ENCODE results near the gene ZBTB2.
"Not testable (repeated sequence)": the region's sequence is repeated elsewhere in the genome, so short reads cannot be mapped to it uniquely, and the experiment has no call there.

ZBTB2 gene

DNA sequence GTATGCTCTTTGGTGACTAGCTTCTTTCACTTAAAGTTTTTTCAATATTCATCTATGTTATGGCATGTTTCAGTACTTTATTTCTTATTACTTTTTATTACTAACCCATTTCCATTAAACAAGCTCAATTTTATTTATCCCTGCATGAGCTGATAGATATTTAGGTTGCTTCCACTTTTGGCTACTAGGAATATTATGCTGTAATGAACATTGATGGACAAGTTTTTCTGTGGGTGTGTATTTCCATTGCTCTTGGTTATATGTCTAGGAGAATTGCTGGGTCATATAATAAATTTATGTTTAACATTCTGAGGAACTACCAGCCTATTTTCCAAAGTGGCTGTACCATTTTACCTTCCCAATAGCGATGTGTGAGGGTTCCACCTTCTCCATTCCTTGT, 69.9 kb downstream of the ZBTB2 start:
- no peak for DNase-seq (ENCODE audit: low read depth)
- H3K4me3 ChIP-seq (ENCODE audit: low read length): no peak overlapping the region

DNA sequence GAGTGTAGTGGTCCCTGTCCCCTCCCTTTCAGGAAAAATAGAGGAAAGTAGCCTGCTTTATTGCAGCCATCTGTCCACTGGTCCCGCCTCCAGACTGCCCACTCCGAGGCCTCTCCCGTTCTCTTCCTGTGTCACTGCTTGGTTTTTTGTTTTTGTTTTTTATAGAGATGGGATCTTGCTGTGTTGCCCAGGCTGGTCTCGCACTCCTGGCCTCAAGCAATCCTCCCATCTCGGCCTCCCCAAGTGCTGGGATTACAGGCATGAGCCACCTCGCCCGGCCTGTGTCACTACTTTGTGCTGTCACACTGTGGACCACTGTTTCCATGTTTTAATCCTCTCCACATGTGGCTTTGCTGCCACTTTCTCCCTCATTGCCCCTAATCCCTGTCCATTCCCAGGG, 71.2 kb downstream of the ZBTB2 start:
- H3K4me3 ChIP-seq (ENCODE audit: low read length): no peak overlapping the region
- DNase-seq (ENCODE audit: low read depth): no peak
- TF ChIP-seq, protein P1, sequence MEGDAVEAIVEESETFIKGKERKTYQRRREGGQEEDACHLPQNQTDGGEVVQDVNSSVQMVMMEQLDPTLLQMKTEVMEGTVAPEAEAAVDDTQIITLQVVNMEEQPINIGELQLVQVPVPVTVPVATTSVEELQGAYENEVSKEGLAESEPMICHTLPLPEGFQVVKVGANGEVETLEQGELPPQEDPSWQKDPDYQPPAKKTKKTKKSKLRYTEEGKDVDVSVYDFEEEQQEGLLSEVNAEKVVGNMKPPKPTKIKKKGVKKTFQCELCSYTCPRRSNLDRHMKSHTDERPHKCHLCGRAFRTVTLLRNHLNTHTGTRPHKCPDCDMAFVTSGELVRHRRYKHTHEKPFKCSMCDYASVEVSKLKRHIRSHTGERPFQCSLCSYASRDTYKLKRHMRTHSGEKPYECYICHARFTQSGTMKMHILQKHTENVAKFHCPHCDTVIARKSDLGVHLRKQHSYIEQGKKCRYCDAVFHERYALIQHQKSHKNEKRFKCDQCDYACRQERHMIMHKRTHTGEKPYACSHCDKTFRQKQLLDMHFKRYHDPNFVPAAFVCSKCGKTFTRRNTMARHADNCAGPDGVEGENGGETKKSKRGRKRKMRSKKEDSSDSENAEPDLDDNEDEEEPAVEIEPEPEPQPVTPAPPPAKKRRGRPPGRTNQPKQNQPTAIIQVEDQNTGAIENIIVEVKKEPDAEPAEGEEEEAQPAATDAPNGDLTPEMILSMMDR (conservative IDR thresholded peaks at IDR 0.05; ENCODE audit: low read depth, low read length): no peak

More for the DNA sequence above, 69.9 kb downstream of the ZBTB2 start:
- TF ChIP-seq, protein P1 (conservative IDR thresholded peaks at IDR 0.05; ENCODE audit: low read depth, low read length): no peak

DNA sequence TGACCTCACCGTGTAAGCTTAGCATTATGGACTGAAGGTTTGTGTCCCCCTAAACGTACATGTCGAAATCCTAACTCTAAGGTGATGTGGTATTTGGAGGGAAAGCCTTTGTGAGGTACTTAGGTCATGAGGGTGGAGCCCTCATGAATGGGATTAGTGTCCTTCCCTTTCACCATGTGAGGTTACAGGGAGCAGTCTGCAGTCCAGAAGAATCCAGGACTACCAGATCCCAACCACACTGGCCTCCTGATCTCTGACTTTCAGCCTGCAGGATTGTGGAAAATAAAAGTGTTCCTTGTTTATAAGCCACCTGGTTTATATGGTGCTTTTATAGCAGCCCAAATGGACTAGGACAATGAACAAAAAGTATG, 73.4 kb downstream of the ZBTB2 start:
- H3K4me3 ChIP-seq (ENCODE audit: low read length): no peak overlapping the region
- TF ChIP-seq, protein P1 (conservative IDR thresholded peaks at IDR 0.05; ENCODE audit: low read depth, low read length): no peak
- peak; percentile 37 for DNase-seq (ENCODE audit: low read depth)

DNA sequence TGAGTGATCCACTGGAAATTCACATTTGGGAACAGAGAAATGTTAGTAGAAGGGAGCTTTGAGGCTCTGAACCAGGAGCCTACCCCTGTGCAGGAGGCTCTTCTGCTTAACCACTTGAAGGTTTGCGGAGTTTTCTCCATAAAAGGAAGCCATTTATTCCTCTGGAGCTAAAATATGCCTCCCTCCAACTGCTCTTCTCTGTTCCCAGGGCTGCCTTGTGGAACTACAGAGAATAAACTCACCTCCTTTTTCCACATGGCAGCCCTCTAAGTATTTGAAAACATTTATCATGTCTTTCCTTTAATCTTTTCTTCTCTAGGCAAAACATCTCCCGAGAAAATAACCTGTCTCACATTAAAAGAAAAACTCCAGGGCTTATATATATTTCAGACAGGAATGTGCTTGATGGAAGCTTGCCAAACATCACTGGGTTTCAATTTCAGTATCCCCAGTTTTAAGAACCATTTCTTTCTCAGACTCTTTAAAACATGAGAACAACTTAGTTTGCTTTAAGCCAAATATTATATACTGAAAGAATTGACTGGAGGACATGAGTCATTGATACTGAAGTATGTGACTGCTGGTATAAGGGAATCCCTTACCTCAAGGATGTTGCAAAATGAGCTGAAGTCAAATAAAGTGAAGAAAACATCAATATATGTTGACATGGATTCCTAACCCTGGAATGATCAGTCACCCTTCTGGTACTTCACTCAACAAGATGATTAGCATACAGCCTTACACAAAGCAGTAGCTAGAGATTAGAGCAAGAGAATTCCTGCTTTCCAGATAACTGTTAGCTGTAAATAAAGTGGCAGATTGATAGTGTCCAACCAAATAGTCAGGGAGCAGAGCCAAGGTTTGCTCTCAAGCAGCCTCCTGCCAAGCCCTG, 74.0 kb downstream of the ZBTB2 start:
- H3K4me3 ChIP-seq (ENCODE audit: low read length): no peak overlapping the region
- DNase-seq (ENCODE audit: low read depth): peak; percentile 58
- TF ChIP-seq, protein P1 (conservative IDR thresholded peaks at IDR 0.05; ENCODE audit: low read depth, low read length): no peak

DNA sequence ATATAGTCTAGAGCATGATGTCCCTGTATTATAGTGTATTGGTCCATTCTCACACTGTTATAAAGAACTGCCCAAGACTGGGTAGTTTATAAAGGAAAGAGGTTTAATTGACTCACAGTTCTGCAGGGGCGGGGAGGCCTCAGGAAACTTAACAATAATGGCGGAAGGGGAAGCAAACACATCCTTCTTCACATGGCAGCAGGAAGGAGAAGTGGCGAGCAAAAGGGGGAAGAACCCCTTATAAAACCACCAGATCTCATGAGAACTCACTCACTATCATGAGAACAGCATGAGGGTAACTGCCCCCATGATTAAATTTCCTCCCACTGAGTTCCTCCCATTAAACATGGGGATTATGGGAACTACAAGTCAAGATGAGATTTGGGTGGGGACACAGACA, 75.7 kb downstream of the ZBTB2 start:
- not testable (repeated sequence) for H3K4me3 ChIP-seq (ENCODE audit: low read length)

More for the DNA sequence above, 75.7 kb downstream of the ZBTB2 start:
- not testable (repeated sequence) for DNase-seq (ENCODE audit: low read depth)

Data from retinal pigment epithelial cell (primary cell).